T-helper 2 cell treated with Interferon-gamma antibody and Interleukin-4, amounts not matched to agents 5 μg/mL and 100 μg/mL, for 36 hours (primary cell): ENCODE results near the gene TMPRSS3.

Experiments
- DNase-seq: peaks from one replicate; pipeline ENCODE4 v3.0.0; 2021; ENCODE audit warnings: low spot score
- H3K27ac Mint-ChIP-seq: one replicate; pipeline ENCODE4 v1.8.0; 2021; ENCODE audit warnings: mild to moderate bottlenecking, mixed read lengths
- H3K27me3 Mint-ChIP-seq: one replicate; pipeline ENCODE4 v1.8.0; 2021; ENCODE audit warnings: low read depth, mixed read lengths
- H3K36me3 Mint-ChIP-seq: one replicate; pipeline ENCODE4 v1.8.0; 2021; ENCODE audit warnings: low read depth, mixed read lengths
- H3K4me1 Mint-ChIP-seq: one replicate; pipeline ENCODE4 v1.8.0; 2021; ENCODE audit warnings: low read depth, mixed read lengths
- H3K4me3 Mint-ChIP-seq: one replicate; pipeline ENCODE4 v1.8.0; 2022; ENCODE audit warnings: mild to moderate bottlenecking, moderate library complexity, mixed read lengths
- H3K9me3 Mint-ChIP-seq: one replicate; pipeline ENCODE4 v1.8.0; 2021; ENCODE audit warnings: mixed read lengths

TMPRSS3 gene

DNA sequence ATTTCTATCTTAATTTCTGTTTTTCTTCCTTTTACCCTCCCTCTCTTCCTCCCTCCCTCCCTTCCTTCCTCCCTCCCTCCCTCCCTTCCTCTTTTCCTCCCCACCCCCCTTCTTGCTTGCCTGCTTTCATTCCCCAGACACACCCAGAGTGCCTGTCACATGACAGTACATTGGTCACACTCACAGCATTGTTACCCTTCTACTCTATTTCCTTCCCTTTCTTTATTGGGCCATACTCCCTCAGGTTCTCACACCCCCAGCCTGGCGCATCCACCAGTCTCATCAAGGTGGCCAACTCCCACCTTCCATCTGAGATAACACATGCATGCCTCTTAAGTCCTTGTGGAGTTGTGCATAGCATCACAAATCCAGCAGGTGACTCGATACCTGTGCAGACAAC, 10.9 kb downstream of the TMPRSS3 start:
- peaks cover 27% of the 10 kb centered on the region for H3K36me3 Mint-ChIP-seq
- no peaks in the 10 kb centered on the region for H3K27me3 Mint-ChIP-seq
- no peak for DNase-seq
- H3K9me3 Mint-ChIP-seq = peaks cover 20% of the 10 kb centered on the region
- H3K27ac Mint-ChIP-seq = peak overlapping the region; percentile 77
- peak overlapping the region; percentile 32 for H3K4me3 Mint-ChIP-seq
- H3K4me1 Mint-ChIP-seq = peaks cover 58% of the 10 kb centered on the region

- H3K4me3 Mint-ChIP-seq = no peak overlapping the region
- H3K36me3 Mint-ChIP-seq = peaks cover 26% of the 10 kb centered on the region
- H3K9me3 Mint-ChIP-seq = peaks cover 20% of the 10 kb centered on the region
- H3K27ac Mint-ChIP-seq = peak overlapping the region; percentile 21
- H3K27me3 Mint-ChIP-seq = no peaks in the 10 kb centered on the region
- no peak for DNase-seq
- H3K4me1 Mint-ChIP-seq = peaks cover 52% of the 10 kb centered on the region
Observed at GRCh38 chr21:42384156-42384945, 11.5 kb downstream of the TMPRSS3 start.

- DNase-seq = no peak
- Mint-ChIP-seq H3K4me1 (peaks cover 42% of the 10 kb centered on the region), H3K27ac (no peak overlapping the region), H3K27me3 (no peaks in the 10 kb centered on the region), H3K9me3 (peaks cover 20% of the 10 kb centered on the region), H3K4me3 (no peak overlapping the region), H3K36me3 (peaks cover 26% of the 10 kb centered on the region)
Observed at GRCh38 chr21:42383331-42383730, 12.5 kb downstream of the TMPRSS3 start.

DNA sequence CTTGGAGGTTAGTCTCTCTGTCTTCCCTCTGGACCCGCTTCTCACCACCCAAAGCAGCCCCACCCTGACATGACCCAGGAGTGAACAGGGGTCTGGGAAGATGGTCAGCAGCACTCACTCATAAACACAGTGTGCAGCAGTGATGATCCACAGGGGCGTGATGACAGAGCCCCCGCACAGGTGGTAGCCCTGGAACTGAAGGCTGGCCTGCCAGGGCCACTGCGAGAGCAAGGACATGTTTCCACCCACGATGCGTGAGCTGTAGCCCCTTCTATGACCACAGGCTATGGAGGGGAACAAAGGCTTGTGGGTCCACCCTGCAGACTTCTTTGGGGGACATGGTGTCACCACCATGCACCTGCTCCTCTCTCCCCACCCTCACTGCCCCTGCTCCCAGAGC, 12.9 kb downstream of the TMPRSS3 start:
- Mint-ChIP-seq H3K4me1 (peaks cover 38% of the 10 kb centered on the region), H3K4me3 (no peak overlapping the region), H3K36me3 (peaks cover 26% of the 10 kb centered on the region), H3K27ac (no peak overlapping the region), H3K27me3 (no peaks in the 10 kb centered on the region), H3K9me3 (peaks cover 20% of the 10 kb centered on the region)
- no peak for DNase-seq

- peak; percentile 20 for DNase-seq
- peaks cover 26% of the 10 kb centered on the region for H3K36me3 Mint-ChIP-seq
- H3K27ac Mint-ChIP-seq = no peak overlapping the region
- peaks cover 20% of the 10 kb centered on the region for H3K9me3 Mint-ChIP-seq
- H3K4me1 Mint-ChIP-seq = peaks cover 27% of the 10 kb centered on the region
- no peak overlapping the region for H3K4me3 Mint-ChIP-seq
- H3K27me3 Mint-ChIP-seq = no peaks in the 10 kb centered on the region
Observed at GRCh38 chr21:42381347-42381984, 14.4 kb downstream of the TMPRSS3 start.

- Mint-ChIP-seq H3K4me3 (no peak overlapping the region), H3K27me3 (no peaks in the 10 kb centered on the region), H3K27ac (no peak overlapping the region), H3K4me1 (peaks cover 14% of the 10 kb centered on the region), H3K9me3 (peaks cover 16% of the 10 kb centered on the region), H3K36me3 (peaks cover 21% of the 10 kb centered on the region)
- DNase-seq = no peak
Observed at GRCh38 chr21:42379426-42380215, 16.2 kb downstream of the TMPRSS3 start.

- peaks cover 16% of the 10 kb centered on the region for H3K36me3 Mint-ChIP-seq
Observed at GRCh38 chr21:42378418-42378817, 17.4 kb downstream of the TMPRSS3 start.

DNA sequence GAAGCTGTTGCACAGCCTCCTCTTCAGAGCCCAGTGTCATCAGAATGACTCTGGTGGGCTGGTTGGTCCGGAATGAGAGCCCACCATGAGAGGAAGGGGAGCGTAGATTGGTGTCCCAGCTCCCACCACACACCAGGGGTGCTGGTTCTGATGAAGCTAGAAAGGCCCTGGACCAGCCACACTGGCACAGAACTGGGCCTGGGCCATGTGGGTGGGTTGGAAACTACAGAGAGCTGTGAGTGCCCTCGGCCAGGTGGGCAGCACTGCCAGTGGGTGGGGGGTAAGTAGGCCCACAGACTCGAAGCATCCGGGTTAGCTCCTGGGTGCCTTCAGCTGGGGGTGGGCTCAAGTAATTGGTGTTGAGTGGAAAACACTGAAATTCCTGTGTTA, 17.9 kb downstream of the TMPRSS3 start:
- Mint-ChIP-seq H3K27me3 (no peaks in the 10 kb centered on the region), H3K4me1 (peaks cover 15% of the 10 kb centered on the region), H3K27ac (no peak overlapping the region), H3K36me3 (peaks cover 16% of the 10 kb centered on the region), H3K4me3 (no peak overlapping the region), H3K9me3 (peaks cover 16% of the 10 kb centered on the region)
- DNase-seq = no peak

More at GRCh38 chr21:42378418-42378817, 17.4 kb downstream of the TMPRSS3 start:
- no peak overlapping the region for H3K4me3 Mint-ChIP-seq
- no peaks in the 10 kb centered on the region for H3K27me3 Mint-ChIP-seq
- no peak overlapping the region for H3K27ac Mint-ChIP-seq
- no peak for DNase-seq
- peaks cover 11% of the 10 kb centered on the region for H3K4me1 Mint-ChIP-seq
- H3K9me3 Mint-ChIP-seq = peaks cover 16% of the 10 kb centered on the region

- H3K27me3 Mint-ChIP-seq = no peaks in the 10 kb centered on the region
- H3K27ac Mint-ChIP-seq = peak overlapping the region; percentile 1
- H3K4me1 Mint-ChIP-seq = peaks cover 16% of the 10 kb centered on the region
- peaks cover 12% of the 10 kb centered on the region for H3K9me3 Mint-ChIP-seq
- no peak for DNase-seq
- H3K36me3 Mint-ChIP-seq = peaks cover 10% of the 10 kb centered on the region
- H3K4me3 Mint-ChIP-seq = no peak overlapping the region
Observed at GRCh38 chr21:42377211-42377950, 18.5 kb downstream of the TMPRSS3 start.

DNA sequence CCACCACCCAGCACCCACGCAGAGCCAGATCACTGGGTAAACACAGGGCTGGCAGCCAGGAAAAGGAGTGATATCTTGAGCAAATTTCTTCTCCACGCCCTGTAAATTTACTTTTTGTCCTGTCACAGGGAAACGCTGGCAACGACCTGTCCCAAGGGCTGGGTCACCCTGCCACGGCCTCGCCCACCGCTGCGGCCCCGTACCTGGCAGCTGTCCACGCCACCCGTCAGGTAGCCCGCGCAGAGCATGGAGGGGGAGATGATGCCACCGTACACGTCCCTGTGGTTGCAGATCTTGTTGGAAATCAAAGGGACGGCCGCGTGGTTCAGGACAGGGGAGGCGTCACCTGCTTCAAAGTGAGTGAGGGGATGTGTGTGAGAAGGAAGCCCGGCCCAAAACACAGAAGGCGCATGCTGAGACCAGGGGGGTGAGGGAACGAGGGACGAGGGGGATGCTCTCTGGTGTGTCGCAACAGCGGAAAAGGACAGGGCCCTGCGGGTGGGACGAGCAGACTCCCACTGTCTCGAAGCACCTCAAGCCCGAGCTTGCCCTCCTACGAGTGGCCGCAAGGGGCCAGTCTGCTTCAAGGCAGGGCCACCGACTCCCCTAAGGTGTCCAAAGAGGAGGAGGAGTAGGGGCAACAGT, 19.4 kb downstream of the TMPRSS3 start:
- Mint-ChIP-seq H3K27ac (no peak overlapping the region), H3K27me3 (no peaks in the 10 kb centered on the region), H3K9me3 (peaks cover 3% of the 10 kb centered on the region), H3K4me3 (no peak overlapping the region), H3K36me3 (peaks cover 1% of the 10 kb centered on the region), H3K4me1 (peaks cover 12% of the 10 kb centered on the region)
- DNase-seq = no peak

GRCh38 chr21:42375966-42376337, 19.9 kb downstream of the TMPRSS3 start:
- no peak overlapping the region for H3K4me3 Mint-ChIP-seq
- no peak for DNase-seq
- H3K36me3 Mint-ChIP-seq = no peaks in the 10 kb centered on the region

DNA sequence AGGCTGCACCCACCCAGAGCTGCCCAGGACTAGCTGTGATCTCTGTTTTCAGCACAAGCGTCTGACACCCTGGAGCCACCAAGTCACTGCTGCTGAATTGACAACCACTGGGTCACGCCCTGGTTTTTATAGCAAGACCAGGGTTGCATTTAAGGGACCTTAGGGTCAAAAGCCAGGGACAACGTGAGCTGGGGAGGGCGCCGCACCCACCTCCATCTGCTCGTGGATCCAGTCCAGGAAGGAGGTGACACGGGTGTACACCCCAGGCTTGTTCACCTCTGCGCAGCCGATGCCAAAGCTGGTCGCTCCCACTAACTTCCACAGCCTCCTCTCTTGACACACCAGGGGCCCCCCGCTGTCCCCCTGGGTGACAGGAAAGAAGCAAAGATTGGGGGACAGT, 20.3 kb downstream of the TMPRSS3 start:
- no peaks in the 10 kb centered on the region for H3K27me3 Mint-ChIP-seq
- H3K36me3 Mint-ChIP-seq = no peaks in the 10 kb centered on the region
- H3K4me1 Mint-ChIP-seq = peaks cover 12% of the 10 kb centered on the region
- DNase-seq = no peak
- no peaks in the 10 kb centered on the region for H3K9me3 Mint-ChIP-seq
- no peak overlapping the region for H3K4me3 Mint-ChIP-seq
- peak overlapping the region; percentile 76 for H3K27ac Mint-ChIP-seq

More at GRCh38 chr21:42375966-42376337, 19.9 kb downstream of the TMPRSS3 start:
- H3K27me3 Mint-ChIP-seq = no peaks in the 10 kb centered on the region
- no peak overlapping the region for H3K27ac Mint-ChIP-seq
- H3K9me3 Mint-ChIP-seq = no peaks in the 10 kb centered on the region
- peaks cover 12% of the 10 kb centered on the region for H3K4me1 Mint-ChIP-seq

GRCh38 chr21:42374864-42375499, 20.9 kb downstream of the TMPRSS3 start:
- no peak for DNase-seq
- H3K27me3 Mint-ChIP-seq = no peaks in the 10 kb centered on the region
- peaks cover 12% of the 10 kb centered on the region for H3K4me1 Mint-ChIP-seq
- H3K36me3 Mint-ChIP-seq = no peaks in the 10 kb centered on the region
- peak overlapping the region; percentile 7 for H3K4me3 Mint-ChIP-seq
- peak overlapping the region; percentile 76 for H3K27ac Mint-ChIP-seq
- H3K9me3 Mint-ChIP-seq = no peaks in the 10 kb centered on the region
